HUES64 (cell line): ENCODE data around the gene KCNN2. TPM values are rescaled to one million over a fixed set of nuclear protein-coding genes. Genes with fewer than 3 reads are reported as not detected.

ENCODE experiments used
- H3K27ac ChIP-seq: 2 replicates; pipeline ENCODE4 v1.7.0; 2013; ENCODE audit warnings: low read depth, low read length, inconsistent platforms
- H3K27me3 ChIP-seq: 2 replicates; pipeline ENCODE4 v1.6.1; 2013; ENCODE audit warnings: mild to moderate bottlenecking, low read length; ENCODE audit not compliant: insufficient read depth
- H3K36me3 ChIP-seq: 2 replicates; pipeline ENCODE4 v1.6.1; 2013; ENCODE audit warnings: mild to moderate bottlenecking, low read length; ENCODE audit not compliant: insufficient read depth
- H3K4me1 ChIP-seq: 2 replicates; pipeline ENCODE4 v1.6.1; 2013; ENCODE audit warnings: mild to moderate bottlenecking, low read length, moderate library complexity; ENCODE audit not compliant: insufficient read depth
- H3K4me3 ChIP-seq: 2 replicates; pipeline ENCODE4 v1.5.1; 2013; ENCODE audit warnings: mild to moderate bottlenecking, low read length, moderate library complexity
- H3K9ac ChIP-seq: 2 replicates; pipeline ENCODE4 v1.6.1; 2013; ENCODE audit warnings: mild to moderate bottlenecking, low read depth, low read length
- H3K9me3 ChIP-seq: 2 replicates; pipeline ENCODE4 v1.6.1; 2013; ENCODE audit warnings: low read depth, low read length; ENCODE audit not compliant: insufficient read depth
- WGBS: fragments of 150-250, 120-280 bp; methylation state at CpG from one replicate; pipeline ENCODE4 v1.1.7; 2013; ENCODE audit warnings: missing lambda C conversion rate; 5-methylcytosine and 5-hydroxymethylcytosine counted together
- polyA plus RNA-seq, 2 experiments: library from polyadenylated mRNA; stranded (reverse); fragments of 50-300 nt; gene quantifications; one replicate each; pipeline ENCODE4 v1.2.3, GENCODE V29; 2013

The KCNN2 gene
- 11.5 TPM for polyA plus RNA-seq (2013, experiment 1 of 2)
- 11.9 TPM for polyA plus RNA-seq (2013, experiment 2 of 2)

- Histone ChIP-seq H3K9ac (peak within 1 kb of the TSS; percentile 89), H3K4me3 (peak within 1 kb of the TSS; percentile 93), H3K36me3 (peaks cover 14% of the 10 kb centered on the region), H3K9me3 (no peaks in the 10 kb centered on the region), H3K27ac (peak within 1 kb of the TSS; percentile 98), H3K4me1 (peaks cover 35% of the 10 kb centered on the region), H3K27me3 (peaks cover 15% of the 10 kb centered on the region)
- under 1% methylated on average over 33 of the region's 33 CpGs for WGBS
These were observed at the start of gene KCNN2 for GRCh38 chr5:114361724-114362196. KCNN2 (plus strand) TSS chr5:114362070; CDS start chr5:114362140, 70 bp downstream.

- H3K9ac ChIP-seq: no peak overlapping the region
- no peaks in the 10 kb centered on the region for H3K9me3 ChIP-seq
- 78% methylated on average over 1 of the region's 1 CpG for WGBS
- H3K36me3 ChIP-seq: no peaks in the 10 kb centered on the region
- H3K27ac ChIP-seq: no peak overlapping the region
- H3K4me1 ChIP-seq: peaks cover 32% of the 10 kb centered on the region
- no peaks in the 10 kb centered on the region for H3K27me3 ChIP-seq
- H3K4me3 ChIP-seq: no peak overlapping the region
These were observed 49.2 kb upstream of the KCNN2 start for GRCh38 chr5:114312658-114313057.

GRCh38 chr5:114314061-114314460, 47.8 kb upstream of the KCNN2 start:
- H3K9me3 ChIP-seq: no peaks in the 10 kb centered on the region
- no peak overlapping the region for H3K27ac ChIP-seq
- peaks cover 19% of the 10 kb centered on the region for H3K4me1 ChIP-seq
- H3K27me3 ChIP-seq: no peaks in the 10 kb centered on the region
- no peak overlapping the region for H3K4me3 ChIP-seq
- H3K36me3 ChIP-seq: no peaks in the 10 kb centered on the region
- H3K9ac ChIP-seq: no peak overlapping the region
- 100% methylated on average over 1 of the region's 2 CpGs for WGBS

- peaks cover 17% of the 10 kb centered on the region for H3K4me1 ChIP-seq
- no peaks in the 10 kb centered on the region for H3K36me3 ChIP-seq
- H3K27ac ChIP-seq: no peak overlapping the region
- WGBS: 51% methylated on average over 4 of the region's 4 CpGs
- no peak overlapping the region for H3K4me3 ChIP-seq
- H3K9ac ChIP-seq: no peak overlapping the region
- H3K9me3 ChIP-seq: no peaks in the 10 kb centered on the region
- H3K27me3 ChIP-seq: no peaks in the 10 kb centered on the region
These were observed 45.7 kb upstream of the KCNN2 start for GRCh38 chr5:114316167-114316566.

GRCh38 chr5:114317751-114318150, 44.1 kb upstream of the KCNN2 start:
- H3K4me3 ChIP-seq: no peak overlapping the region
- no peaks in the 10 kb centered on the region for H3K36me3 ChIP-seq
- no peaks in the 10 kb centered on the region for H3K9me3 ChIP-seq
- no peaks in the 10 kb centered on the region for H3K27me3 ChIP-seq
- peaks cover 2% of the 10 kb centered on the region for H3K4me1 ChIP-seq
- 88% methylated on average over 6 of the region's 6 CpGs for WGBS
- H3K27ac ChIP-seq: no peak overlapping the region
- no peak overlapping the region for H3K9ac ChIP-seq

- H3K27me3 ChIP-seq: no peaks in the 10 kb centered on the region
- H3K4me3 ChIP-seq: no peak overlapping the region
- H3K27ac ChIP-seq: no peak overlapping the region
- H3K4me1 ChIP-seq: no peaks in the 10 kb centered on the region
- H3K9ac ChIP-seq: no peak overlapping the region
- H3K36me3 ChIP-seq: no peaks in the 10 kb centered on the region
- H3K9me3 ChIP-seq: no peaks in the 10 kb centered on the region
- 93% methylated on average over 1 of the region's 1 CpG for whole genome bisulfite sequencing
These were observed 42.6 kb upstream of the KCNN2 start for GRCh38 chr5:114319236-114319635.

GRCh38 chr5:114319821-114320220, 42.0 kb upstream of the KCNN2 start:
- Histone ChIP-seq H3K4me1 (no peaks in the 10 kb centered on the region), H3K9me3 (no peaks in the 10 kb centered on the region), H3K4me3 (no peak overlapping the region), H3K36me3 (no peaks in the 10 kb centered on the region), H3K27ac (no peak overlapping the region), H3K27me3 (no peaks in the 10 kb centered on the region), H3K9ac (no peak overlapping the region)
- no CpG with 5 or more reads among the region's 1 CpG for WGBS

- 96% methylated on average over 1 of the region's 1 CpG for WGBS
- Histone ChIP-seq H3K9ac (no peak overlapping the region), H3K4me3 (no peak overlapping the region), H3K27me3 (no peaks in the 10 kb centered on the region), H3K9me3 (no peaks in the 10 kb centered on the region), H3K4me1 (no peaks in the 10 kb centered on the region), H3K36me3 (no peaks in the 10 kb centered on the region), H3K27ac (no peak overlapping the region)
These were observed 37.6 kb upstream of the KCNN2 start for GRCh38 chr5:114324282-114324681.

- Histone ChIP-seq H3K4me3 (no peak overlapping the region), H3K36me3 (no peaks in the 10 kb centered on the region), H3K9ac (no peak overlapping the region), H3K9me3 (no peaks in the 10 kb centered on the region), H3K4me1 (no peaks in the 10 kb centered on the region), H3K27ac (no peak overlapping the region), H3K27me3 (no peaks in the 10 kb centered on the region)
- 17% methylated on average over 1 of the region's 3 CpGs for WGBS
These were observed 36.3 kb upstream of the KCNN2 start for GRCh38 chr5:114325541-114325940.

GRCh38 chr5:114327474-114327873, 34.4 kb upstream of the KCNN2 start:
- Histone ChIP-seq H3K4me3 (no peak overlapping the region), H3K36me3 (no peaks in the 10 kb centered on the region), H3K4me1 (no peaks in the 10 kb centered on the region), H3K9me3 (no peaks in the 10 kb centered on the region), H3K27me3 (no peaks in the 10 kb centered on the region), H3K27ac (no peak overlapping the region), H3K9ac (no peak overlapping the region)
- 100% methylated on average over 1 of the region's 3 CpGs for WGBS

- Histone ChIP-seq H3K4me3 (no peak overlapping the region), H3K36me3 (no peaks in the 10 kb centered on the region), H3K9me3 (no peaks in the 10 kb centered on the region), H3K27ac (no peak overlapping the region), H3K4me1 (no peaks in the 10 kb centered on the region), H3K27me3 (no peaks in the 10 kb centered on the region), H3K9ac (no peak overlapping the region)
- 75% methylated on average over 3 of the region's 3 CpGs for WGBS
These were observed 33.9 kb upstream of the KCNN2 start for GRCh38 chr5:114327987-114328386.

GRCh38 chr5:114330916-114331531, 30.8 kb upstream of the KCNN2 start:
- no peaks in the 10 kb centered on the region for H3K4me1 ChIP-seq
- no peaks in the 10 kb centered on the region for H3K27me3 ChIP-seq
- H3K9ac ChIP-seq: no peak overlapping the region
- H3K9me3 ChIP-seq: no peaks in the 10 kb centered on the region
- no peaks in the 10 kb centered on the region for H3K36me3 ChIP-seq
- H3K4me3 ChIP-seq: no peak overlapping the region
- 97% methylated on average over 7 of the region's 7 CpGs for WGBS
- H3K27ac ChIP-seq: no peak overlapping the region
